Lower leg skin (tissue), 4 donors: ENCODE results near the gene AKT1S1. TPM values are rescaled to one million over a fixed set of nuclear protein-coding genes. Genes with fewer than 3 reads are reported as not detected.

ENCODE experiments used
- DNase-seq, 2 donors: peaks; one replicate each; pipeline ENCODE4 v3.0.0-alpha.2; 2019; ENCODE audit warnings: low spot score in 2 of 2
- H3K4me3 ChIP-seq: fragments of 200-600 bp; sonication (generic); 2 replicates; pipeline ENCODE4 v1.5.1; 2017; ENCODE audit warnings: mild to moderate bottlenecking, low read depth; ENCODE audit not compliant: poor library complexity, severe bottlenecking
- POLR2A ChIP-seq, 2 donors: fragments of 450-650 bp; IDR thresholded peaks; one replicate each; pipeline ENCODE4 v1.6.1; 2016 to 2017; ENCODE audit warnings: antibody characterized with exemption in 2 of 2, mild to moderate bottlenecking in 1 of 2, moderate library complexity in 1 of 2
- WGBS, 2 donors: methylation state at CpG; one replicate each; pipeline ENCODE4 v1.1.5; 2018; 5-methylcytosine and 5-hydroxymethylcytosine counted together
- intact Hi-C: fragments of 100-400 bp; cut with DNase I; formaldehyde crosslinking; loops from one replicate; pipeline ENCODE4 v1.15.0; 2023; ENCODE audit warnings: low total_unique reads
- total RNA-seq, 4 donors: library from RNA; depleted of rRNA; stranded (reverse); fragments of >200 nt; gene quantifications; one replicate each; pipeline ENCODE4 v1.1.0, GENCODE V29; 2016
- TF ChIP-seq, protein P1 (sequence below), 3 donors: fragments of 450-650 bp; IDR thresholded peaks; one replicate each; pipeline ENCODE4 v1.5.1; 2016; ENCODE audit warnings: antibody characterized with exemption in 3 of 3, mild to moderate bottlenecking in 3 of 3, moderate library complexity in 2 of 3

Gene AKT1S1
- total RNA-seq, 4 donors from 2014 or later, result 15.3 to 28.9 (median 23.8) TPM

DNA sequence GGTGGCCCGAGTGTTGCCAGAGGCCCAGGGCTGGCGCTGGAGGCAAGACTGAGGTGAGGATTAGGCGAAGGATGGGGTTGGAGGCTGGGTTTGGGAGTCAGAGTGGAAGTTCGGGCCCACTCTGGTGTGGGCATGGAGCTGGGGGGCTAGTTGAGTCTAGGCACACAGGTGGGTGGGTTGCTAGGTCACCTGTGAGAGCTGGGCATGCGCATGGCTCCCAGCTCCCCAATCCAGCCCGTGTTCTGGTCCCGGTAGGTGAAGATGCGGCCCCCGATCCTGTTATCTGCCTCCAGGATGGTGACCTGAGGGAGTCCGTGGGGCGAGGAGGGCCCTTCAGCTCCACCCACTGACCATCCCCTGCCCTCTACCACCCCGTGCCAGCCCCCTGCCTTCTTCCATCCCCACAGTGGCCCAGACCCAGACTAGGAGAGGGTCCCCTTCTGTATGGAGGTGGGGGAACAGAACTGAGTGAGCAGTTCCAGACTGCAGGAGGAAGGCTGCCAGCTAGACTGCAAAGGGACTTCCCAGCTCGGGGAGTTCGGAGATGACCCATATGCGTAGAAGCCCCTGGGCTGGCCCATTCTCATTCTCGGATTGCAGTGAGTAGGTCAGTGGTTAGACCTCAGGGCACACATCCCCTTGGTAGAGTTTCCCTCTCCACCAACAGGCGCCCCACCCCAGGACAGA lies 17.9 kb upstream of the AKT1S1 start:
- intact Hi-C loops, result no loop called here
- WGBS, 2 donors, result 80 to 82% methylated on average over 17 of the region's 17 CpGs
- H3K4me3 ChIP-seq, result no peak overlapping the region
- TF ChIP-seq, protein P1, sequence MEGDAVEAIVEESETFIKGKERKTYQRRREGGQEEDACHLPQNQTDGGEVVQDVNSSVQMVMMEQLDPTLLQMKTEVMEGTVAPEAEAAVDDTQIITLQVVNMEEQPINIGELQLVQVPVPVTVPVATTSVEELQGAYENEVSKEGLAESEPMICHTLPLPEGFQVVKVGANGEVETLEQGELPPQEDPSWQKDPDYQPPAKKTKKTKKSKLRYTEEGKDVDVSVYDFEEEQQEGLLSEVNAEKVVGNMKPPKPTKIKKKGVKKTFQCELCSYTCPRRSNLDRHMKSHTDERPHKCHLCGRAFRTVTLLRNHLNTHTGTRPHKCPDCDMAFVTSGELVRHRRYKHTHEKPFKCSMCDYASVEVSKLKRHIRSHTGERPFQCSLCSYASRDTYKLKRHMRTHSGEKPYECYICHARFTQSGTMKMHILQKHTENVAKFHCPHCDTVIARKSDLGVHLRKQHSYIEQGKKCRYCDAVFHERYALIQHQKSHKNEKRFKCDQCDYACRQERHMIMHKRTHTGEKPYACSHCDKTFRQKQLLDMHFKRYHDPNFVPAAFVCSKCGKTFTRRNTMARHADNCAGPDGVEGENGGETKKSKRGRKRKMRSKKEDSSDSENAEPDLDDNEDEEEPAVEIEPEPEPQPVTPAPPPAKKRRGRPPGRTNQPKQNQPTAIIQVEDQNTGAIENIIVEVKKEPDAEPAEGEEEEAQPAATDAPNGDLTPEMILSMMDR (IDR thresholded peaks at IDR 0.05), result no peak
- no peak for DNase-seq

DNA sequence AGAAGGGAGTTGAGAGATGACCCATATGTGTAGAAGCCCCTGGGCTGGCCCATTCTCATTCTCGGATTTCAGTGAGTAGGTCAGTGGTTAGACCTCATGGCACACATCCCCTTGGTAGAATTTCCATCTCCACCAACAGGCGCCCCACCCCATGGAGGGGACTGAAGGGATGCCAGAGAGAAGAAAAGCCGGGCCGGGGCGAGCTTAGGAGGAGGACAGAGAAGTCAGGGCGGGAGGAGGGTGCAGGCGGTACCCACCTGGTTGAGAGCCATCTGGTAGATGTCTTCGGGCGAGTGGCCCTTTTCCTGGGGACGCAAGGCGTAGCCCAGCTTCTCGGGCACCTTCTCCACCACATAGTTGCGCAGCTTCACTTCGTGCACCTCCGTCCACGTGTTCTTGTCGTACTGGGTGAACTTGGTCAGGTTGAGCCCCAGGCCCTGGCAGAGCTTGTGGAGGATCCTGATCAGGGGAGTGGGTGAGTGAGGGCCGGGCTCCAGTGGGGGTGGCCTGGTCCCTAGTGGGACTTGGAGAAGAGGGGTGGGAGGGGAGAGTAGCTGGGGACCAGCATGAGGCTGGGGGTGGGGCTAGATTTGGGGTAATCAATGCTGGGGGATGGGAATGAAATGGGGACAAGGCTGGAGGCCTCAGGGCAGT lies 17.0 kb upstream of the AKT1S1 start:
- 92% methylated on average over 18 of the region's 18 CpGs for WGBS, 2 donors
- no peak for DNase-seq
- intact Hi-C loops, result no loop called here
- TF ChIP-seq POLR2A (IDR thresholded peaks at IDR 0.05), result no peak
- TF ChIP-seq, protein P1 (IDR thresholded peaks at IDR 0.05), result no peak
- H3K4me3 ChIP-seq, result no peak overlapping the region

GRCh38 chr19:49892716-49893115 lies 15.6 kb upstream of the AKT1S1 start:
- 85% methylated on average over 1 of the region's 1 CpG for WGBS, 2 donors
- TF ChIP-seq, protein P1 (IDR thresholded peaks at IDR 0.05), result no peak
- no peak for TF ChIP-seq POLR2A (IDR thresholded peaks at IDR 0.05)
- H3K4me3 ChIP-seq, result no peak overlapping the region
- intact Hi-C loops, result no loop called here
- no peak for DNase-seq

DNA sequence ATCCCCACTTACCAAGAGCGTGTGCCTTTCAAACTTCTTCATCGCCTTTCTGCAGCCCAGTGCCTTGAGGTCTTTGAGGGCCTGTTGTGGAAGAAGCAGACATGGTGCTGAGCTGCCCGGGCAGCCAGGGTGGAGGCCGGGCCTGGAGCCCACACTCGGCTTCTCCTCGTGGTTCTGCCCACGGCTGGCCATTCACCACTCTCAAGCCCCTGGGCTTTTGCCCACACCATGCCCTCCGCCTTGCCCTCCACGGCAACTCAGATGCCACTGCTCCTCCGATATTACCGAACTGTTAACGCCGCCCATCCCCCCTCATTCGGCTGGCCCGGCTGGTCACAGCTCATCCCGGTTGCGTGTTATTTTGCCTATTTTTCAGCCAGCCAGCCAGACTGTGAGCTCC lies 14.2 kb upstream of the AKT1S1 start:
- no peak for TF ChIP-seq POLR2A (IDR thresholded peaks at IDR 0.05)
- TF ChIP-seq, protein P1 (IDR thresholded peaks at IDR 0.05), result no peak
- intact Hi-C loops, result no loop called here
- no peak overlapping the region for H3K4me3 ChIP-seq
- WGBS, 2 donors, result 82 to 84% methylated on average over 16 to 17 of the region's 17 CpGs
- no peak for DNase-seq

- DNase-seq, result no peak
- TF ChIP-seq, protein P1 (IDR thresholded peaks at IDR 0.05), result no peak
- no peak for TF ChIP-seq POLR2A (IDR thresholded peaks at IDR 0.05)
- 9 to 19% methylated on average over 42 to 52 of the region's 69 CpGs for WGBS, 2 donors
- no peak overlapping the region for H3K4me3 ChIP-seq
- intact Hi-C loops, result no loop called here
Measured at GRCh38 chr19:49890349-49891311, 13.5 kb upstream of the AKT1S1 start.
